IMR-90 (cell line): Measurements from ENCODE around the gene CFAP221. TPM values are rescaled to one million over a fixed set of nuclear protein-coding genes. Genes with fewer than 3 reads are reported as not detected.

ENCODE experiments used
- ATAC-seq: fragments of 200-7000 bp; cut with Tn5 transposase; 2 replicates; pipeline ENCODE4 v1.9.1; 2020; ENCODE audit warnings: low read depth, mild to moderate bottlenecking, moderate library complexity
- BruUV-seq: library from RNA; stranded (reverse); fragments of 400-500 nt; replicated peaks from 2 replicates; lab custom pipeline; 2021; lab: Mats Ljungman, UMichigan
- CTCF ChIA-PET: fragments of 300-600 bp; formaldehyde crosslinking; extraction: SDS; loops from one replicate; lab custom pipeline; 2021; ENCODE audit warnings: antibody characterized with exemption; lab: Yijun Ruan, JAX
- POLR2A ChIA-PET: fragments of 300-600 bp; sonication (Branson Sonifier 250); formaldehyde crosslinking; loops from one replicate; lab custom pipeline; 2022; ENCODE audit warnings: antibody characterized with exemption; ENCODE audit not compliant: unreplicated experiment; lab: Charles Lee
- DNase-seq: peaks from one replicate; pipeline ENCODE4 v3.0.0; 2013
- H2AFZ ChIP-seq: replicated peaks from 2 replicates; pipeline ENCODE3; 2013; ENCODE audit warnings: low read length, mild to moderate bottlenecking; ENCODE audit not compliant: poor library complexity
- H2AK5ac ChIP-seq: 2 replicates; pipeline ENCODE4 v1.6.1; 2013; ENCODE audit warnings: low read depth, low read length, inconsistent platforms
- H2AK9ac ChIP-seq: replicated peaks from 2 replicates; pipeline ENCODE3; 2013; ENCODE audit warnings: mild to moderate bottlenecking, low read depth, low read length, moderate library complexity; ENCODE audit not compliant: poor library complexity
- H2BK120ac ChIP-seq: 2 replicates; pipeline ENCODE4 v1.6.1; 2013; ENCODE audit warnings: low read depth, low read length, inconsistent platforms
- H2BK15ac ChIP-seq: 3 replicates; pipeline ENCODE4 v1.6.1; 2013; ENCODE audit warnings: low read depth, low read length, inconsistent platforms
- H2BK20ac ChIP-seq: 2 replicates; pipeline ENCODE4 v1.6.1; 2013; ENCODE audit warnings: low read depth, mild to moderate bottlenecking, inconsistent platforms, low read length, moderate library complexity
- H2BK5ac ChIP-seq: 2 replicates; pipeline ENCODE4 v1.6.1; 2013; ENCODE audit warnings: mild to moderate bottlenecking, low read depth, low read length, inconsistent platforms; ENCODE audit not compliant: poor library complexity, severe bottlenecking
- H3K14ac ChIP-seq: replicated peaks from 2 replicates; pipeline ENCODE4 v1.6.1; 2013; ENCODE audit warnings: low read depth, low read length, inconsistent platforms
- H3K18ac ChIP-seq: 2 replicates; pipeline ENCODE4 v1.6.1; 2013; ENCODE audit warnings: low read depth, low read length, control low read depth
- H3K23ac ChIP-seq: 2 replicates; pipeline ENCODE4 v1.6.1; 2013; ENCODE audit warnings: low read depth, low read length, inconsistent platforms
- H3K27ac ChIP-seq: 2 replicates; pipeline ENCODE4 v1.5.1; 2013; ENCODE audit warnings: mild to moderate bottlenecking, control low read depth, low read length; ENCODE audit not compliant: insufficient read depth
- H3K27me3 ChIP-seq: 2 replicates; pipeline ENCODE4 v1.6.1; 2013; ENCODE audit warnings: low read length; ENCODE audit not compliant: control insufficient read depth, insufficient read depth
- H3K36me3 ChIP-seq: 2 replicates; pipeline ENCODE4 v1.6.1; 2013; ENCODE audit warnings: low read length, mixed read lengths; ENCODE audit not compliant: control insufficient read depth, insufficient read depth
- H3K4ac ChIP-seq: 2 replicates; pipeline ENCODE4 v1.6.1; 2013; ENCODE audit warnings: low read depth, low read length, inconsistent platforms
- H3K4me1 ChIP-seq: 2 replicates; pipeline ENCODE4 v1.6.1; 2013; ENCODE audit warnings: low read length, mixed read lengths; ENCODE audit not compliant: control insufficient read depth, insufficient read depth
- H3K4me2 ChIP-seq: 2 replicates; pipeline ENCODE4 v1.6.1; 2013; ENCODE audit warnings: low read depth, mild to moderate bottlenecking, control low read depth, low read length, moderate library complexity
- H3K4me3 ChIP-seq: 2 replicates; pipeline ENCODE4 v1.5.1; 2013; ENCODE audit warnings: low read depth, mild to moderate bottlenecking, control low read depth, low read length, moderate library complexity; ENCODE audit not compliant: insufficient read depth
- H3K56ac ChIP-seq: 2 replicates; pipeline ENCODE4 v1.6.1; 2013; ENCODE audit warnings: low read length, inconsistent platforms; ENCODE audit not compliant: insufficient read depth; ENCODE audit errors: extremely low read depth
- H3K79me1 ChIP-seq, 2 experiments: 2 replicates each; pipeline ENCODE4 v1.6.1; 2013; ENCODE audit warnings: low read length in 2 of 2, inconsistent platforms in 1 of 2, low read depth in 1 of 2
- H3K9ac ChIP-seq: 2 replicates; pipeline ENCODE4 v1.6.1; 2013; ENCODE audit warnings: low read depth, low read length, control low read depth
- H3K9me1 ChIP-seq: 2 replicates; pipeline ENCODE4 v1.6.1; 2013; ENCODE audit warnings: low read length, inconsistent platforms; ENCODE audit not compliant: insufficient read depth
- H3K9me3 ChIP-seq: 2 replicates; pipeline ENCODE4 v1.6.1; 2013; ENCODE audit warnings: low read length; ENCODE audit not compliant: control insufficient read depth, insufficient read depth
- H4K20me1 ChIP-seq: 2 replicates; pipeline ENCODE4 v1.6.1; 2013; ENCODE audit warnings: low read length, inconsistent platforms; ENCODE audit not compliant: insufficient read depth
- H4K5ac ChIP-seq: 2 replicates; pipeline ENCODE4 v1.6.1; 2013; ENCODE audit warnings: mild to moderate bottlenecking, low read depth, low read length, control low read depth
- H4K8ac ChIP-seq, 2 experiments: 2 replicates each; pipeline ENCODE4 v1.6.1; 2013; ENCODE audit warnings: low read depth in 2 of 2, low read length in 2 of 2, control low read depth in 1 of 2, inconsistent platforms in 1 of 2
- H4K91ac ChIP-seq: 2 replicates; pipeline ENCODE4 v1.6.1; 2013; ENCODE audit warnings: low read depth, low read length, inconsistent platforms; ENCODE audit not compliant: insufficient read depth
- CEBPB ChIP-seq: IDR thresholded peaks from 2 replicates; pipeline ENCODE4 v1.6.1; 2012; ENCODE audit warnings: low read depth, low read length, improper control_type of control experiment
- RCOR1 ChIP-seq: IDR thresholded peaks from 2 replicates; pipeline ENCODE4 v1.6.1; 2012; ENCODE audit warnings: mild to moderate bottlenecking, low read length, improper control_type of control experiment; ENCODE audit not compliant: insufficient replicate concordance
- WGBS, 2 experiments: methylation state at CpG; one replicate each; pipeline versions ENCODE4 v1.1.5 to v1.1.7; 2013; ENCODE audit warnings: missing lambda C conversion rate in 2 of 2; ENCODE audit not compliant: insufficient read length in 1 of 2; ENCODE audit errors: extremely low coverage in 2 of 2; 5-methylcytosine and 5-hydroxymethylcytosine counted together
- dilution Hi-C: fragments of 300-500 bp; cut with HindIII; formaldehyde crosslinking; loops from one replicate; pipeline ENCODE4 v1.14.3; 2018; ENCODE audit warnings: low sequenced_read_pairs; ENCODE audit not compliant: unreplicated experiment
- in situ Hi-C: fragments of 300-500 bp; cut with MboI; formaldehyde crosslinking; loops from 3 replicates; pipeline ENCODE4 v1.14.3; 2019; ENCODE audit warnings: low sequenced_read_pairs, inconsistent platforms, mixed read lengths
- intact Hi-C: fragments of 100-400 bp; cut with micrococcal nuclease; formaldehyde crosslinking; loops from 2 replicates; pipeline ENCODE4 v1.10.0; 2022
- polyA plus RNA-seq, 3 experiments: library from polyadenylated mRNA; depleted of rRNA; stranded (reverse); fragments of >200 nt; gene quantifications; 2 replicates each; pipeline ENCODE4 v1.2.3, GENCODE V29; 2012; ENCODE audit warnings: low replicate concordance in 1 of 3
- total RNA-seq: library from RNA; depleted of rRNA; stranded (reverse); fragments of >200 nt; gene quantifications from 2 replicates; pipeline ENCODE4 v1.2.3, GENCODE V29; 2012

The CFAP221 gene
- total and polyA plus RNA-seq, 2 of the 4 experiments (the other 2 are of a cell fraction): not detected

- Histone ChIP-seq H2AK9ac (peak overlapping the region; percentile 15), H3K27ac (no peak overlapping the region), H2AFZ (no peak overlapping the region), H3K14ac (no peak overlapping the region), H3K23ac (no peak overlapping the region), H3K9me3 (no peaks in the 10 kb centered on the region), H4K5ac (no peak overlapping the region), H3K9ac (no peak overlapping the region), H2BK120ac (no peak overlapping the region), H2BK5ac (no peak overlapping the region), H4K91ac (no peak overlapping the region), H2AK5ac (no peak overlapping the region), H3K56ac (no peak overlapping the region), H2BK20ac (no peak overlapping the region), H3K4me1 (peaks cover 5% of the 10 kb centered on the region; the same call in 1 of the 2 replicates), H2BK15ac (no peak overlapping the region), H3K36me3 (peaks cover 3% of the 10 kb centered on the region; the same call in 1 of the 2 replicates), H4K8ac (no peak overlapping the region), H3K27me3 (0 out of 2 replicates have a peak, but pooled peaks cover 2% of the 10 kb centered on the region), H4K20me1 (no peaks in the 10 kb centered on the region), H3K9me1 (peaks cover 4% of the 10 kb centered on the region; the same call in 1 of the 2 replicates), H3K18ac (no peak overlapping the region), H3K4me2 (no peak overlapping the region), H3K4ac (no peak overlapping the region), H3K79me1 (peaks cover 12 to 23% of the 10 kb centered on the region in 2 experiments; a peak in 3 of 4 replicates), H3K4me3 (no peak overlapping the region)
- TF ChIP-seq CEBPB: 0 out of 2 replicates have a peak, but pooled peaks have one; percentile 5
- no peak for TF ChIP-seq RCOR1
- CTCF ChIA-PET: no interaction called here
- 90% methylated on average over 4 of the region's 13 CpGs; no CpG with 5 or more reads in 1 of the 2 experiments for WGBS, 2 experiments
- BruUV-seq: no TSS peak
- in situ Hi-C loops: no loop called here
- no peak for DNase-seq
- no peak for ATAC-seq
- dilution Hi-C loops: no loop called here
- intact Hi-C loops: no loop called here
- POLR2A ChIA-PET: no interaction called here
Measured at GRCh38 chr2:119680457-119681202, 136.4 kb downstream of the CFAP221 start.
